ENCODE results near the gene COMMD8.

DNA sequence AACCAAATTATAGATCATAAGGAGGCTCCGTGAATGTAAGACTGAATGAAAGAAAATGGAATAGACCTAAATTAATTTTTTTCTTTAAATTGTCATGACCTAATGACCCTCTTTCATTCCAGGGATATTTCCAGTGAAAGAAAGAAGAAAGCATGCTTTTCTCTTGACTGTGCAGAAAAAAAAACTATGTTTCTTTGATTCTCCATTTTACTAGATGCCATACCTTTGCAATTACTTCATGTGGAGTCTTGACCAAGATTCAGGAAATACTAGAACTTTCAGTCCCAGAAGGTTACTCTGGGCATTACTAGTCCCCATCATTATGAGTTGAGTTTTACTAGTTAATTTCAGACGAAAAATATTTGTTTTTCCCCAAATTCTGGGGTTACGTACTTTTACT is 6.4 kb upstream of the COMMD8 start:
- TF ChIP-seq, protein P1, sequence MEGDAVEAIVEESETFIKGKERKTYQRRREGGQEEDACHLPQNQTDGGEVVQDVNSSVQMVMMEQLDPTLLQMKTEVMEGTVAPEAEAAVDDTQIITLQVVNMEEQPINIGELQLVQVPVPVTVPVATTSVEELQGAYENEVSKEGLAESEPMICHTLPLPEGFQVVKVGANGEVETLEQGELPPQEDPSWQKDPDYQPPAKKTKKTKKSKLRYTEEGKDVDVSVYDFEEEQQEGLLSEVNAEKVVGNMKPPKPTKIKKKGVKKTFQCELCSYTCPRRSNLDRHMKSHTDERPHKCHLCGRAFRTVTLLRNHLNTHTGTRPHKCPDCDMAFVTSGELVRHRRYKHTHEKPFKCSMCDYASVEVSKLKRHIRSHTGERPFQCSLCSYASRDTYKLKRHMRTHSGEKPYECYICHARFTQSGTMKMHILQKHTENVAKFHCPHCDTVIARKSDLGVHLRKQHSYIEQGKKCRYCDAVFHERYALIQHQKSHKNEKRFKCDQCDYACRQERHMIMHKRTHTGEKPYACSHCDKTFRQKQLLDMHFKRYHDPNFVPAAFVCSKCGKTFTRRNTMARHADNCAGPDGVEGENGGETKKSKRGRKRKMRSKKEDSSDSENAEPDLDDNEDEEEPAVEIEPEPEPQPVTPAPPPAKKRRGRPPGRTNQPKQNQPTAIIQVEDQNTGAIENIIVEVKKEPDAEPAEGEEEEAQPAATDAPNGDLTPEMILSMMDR (IDR thresholded peaks at IDR 0.05), result no peak
- no peak for TF ChIP-seq POLR2A (IDR thresholded peaks at IDR 0.05)

Data from esophagus squamous epithelium (tissue), 4 donors.